Activated T-helper 2 cell treated with anti-CD3 and anti-CD28 coated beads, Interferon-gamma antibody, Interleukin-2, Interleukin-4, amounts not matched to agents 10 μg/mL and 5 μg/mL and 100 μg/mL, durations not matched to agents 14 hours and 24 hours and 36 hours (primary cell): ENCODE results near the gene TCF25. TPM values are rescaled to one million over a fixed set of nuclear protein-coding genes. Genes with fewer than 3 reads are reported as not detected.

Source experiments
- DNase-seq: peaks from one replicate; pipeline ENCODE4 v3.0.0; 2021; ENCODE audit warnings: low spot score
- H3K27ac Mint-ChIP-seq: one replicate; pipeline ENCODE4 v1.8.0; 2021; ENCODE audit warnings: mixed read lengths
- H3K27me3 Mint-ChIP-seq: one replicate; pipeline ENCODE4 v1.8.0; 2021; ENCODE audit warnings: low read depth, mixed read lengths
- H3K36me3 Mint-ChIP-seq: one replicate; pipeline ENCODE4 v1.8.0; 2021; ENCODE audit warnings: low read depth, mixed read lengths
- H3K4me1 Mint-ChIP-seq: one replicate; pipeline ENCODE4 v1.8.0; 2021; ENCODE audit warnings: low read depth, mixed read lengths
- H3K4me3 Mint-ChIP-seq: one replicate; pipeline ENCODE4 v1.8.0; 2021; ENCODE audit warnings: low read depth, mild to moderate bottlenecking, moderate library complexity, mixed read lengths
- H3K9me3 Mint-ChIP-seq: one replicate; pipeline ENCODE4 v1.8.0; 2021; ENCODE audit warnings: mixed read lengths
- intact Hi-C: fragments of 100-400 bp; cut with micrococcal nuclease; formaldehyde crosslinking; loops from one replicate; pipeline ENCODE4 v1.15.1; 2023
- total RNA-seq: library from RNA; stranded (reverse); gene quantifications from 2 replicates; pipeline ENCODE4 v1.2.3, GENCODE V29; 2022

TCF25 gene
- total RNA-seq, 1 donor from 2014 or later, result 211 TPM

DNA sequence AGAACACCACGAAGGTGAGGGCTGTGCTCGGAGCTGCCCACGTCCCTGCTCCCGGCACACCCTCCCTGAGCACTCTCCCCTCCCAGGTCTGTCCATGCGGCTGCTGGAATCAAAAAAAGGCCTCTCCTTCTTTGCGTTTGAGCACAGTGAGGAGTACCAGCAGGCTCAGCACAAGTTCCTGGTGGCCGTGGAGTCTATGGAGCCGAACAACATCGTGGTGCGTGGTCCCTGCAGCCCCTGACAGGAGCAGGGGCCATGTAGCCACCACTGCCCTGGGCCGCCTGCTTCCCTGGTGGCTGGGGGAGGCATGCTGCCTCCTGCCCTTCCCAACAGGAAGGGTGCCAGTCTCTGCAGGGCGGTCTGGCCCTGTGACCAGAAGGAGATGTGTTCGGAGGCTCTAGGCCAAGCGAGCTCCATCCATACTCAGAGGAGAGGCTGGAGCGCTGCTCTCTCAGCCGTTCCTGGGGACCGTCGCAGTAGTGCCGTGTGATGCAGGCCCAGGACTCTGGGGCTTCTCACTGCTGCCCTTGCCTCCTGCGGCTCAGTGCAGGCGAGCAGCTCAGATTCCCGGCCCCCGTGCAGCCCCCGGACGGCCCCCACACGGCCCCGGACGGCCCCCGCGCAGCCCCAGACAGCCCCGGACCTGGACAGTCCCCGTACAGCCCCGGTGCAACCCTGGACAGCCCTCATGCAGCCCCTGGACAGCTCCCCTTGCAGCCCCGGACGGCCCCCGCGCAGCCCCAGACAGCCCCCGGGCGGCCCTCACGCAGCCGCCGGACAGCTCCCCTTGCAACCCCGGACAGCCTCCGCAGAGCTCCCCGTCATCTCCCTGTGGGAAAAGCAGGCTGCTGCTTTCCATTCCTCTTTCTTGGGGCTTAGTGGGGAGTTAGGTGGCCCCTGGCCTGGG, 20.5 kb downstream of the TCF25 start:
- Mint-ChIP-seq H3K4me3 (no peak overlapping the region), H3K9me3 (no peaks in the 10 kb centered on the region), H3K27ac (no peak overlapping the region), H3K27me3 (no peaks in the 10 kb centered on the region), H3K36me3 (peaks cover 47% of the 10 kb centered on the region), H3K4me1 (peaks cover 4% of the 10 kb centered on the region)
- DNase-seq, result no peak
- intact Hi-C loops, result no loop called here

- no peak overlapping the region for H3K4me3 Mint-ChIP-seq
- no peak for DNase-seq
- no peak overlapping the region for H3K27ac Mint-ChIP-seq
- peaks cover 54% of the 10 kb centered on the region for H3K36me3 Mint-ChIP-seq
- no peaks in the 10 kb centered on the region for H3K4me1 Mint-ChIP-seq
- H3K9me3 Mint-ChIP-seq, result no peaks in the 10 kb centered on the region
- no peaks in the 10 kb centered on the region for H3K27me3 Mint-ChIP-seq
- intact Hi-C loops, result no loop called here
Measured at GRCh38 chr16:89895482-89896250, 22.3 kb downstream of the TCF25 start.

DNA sequence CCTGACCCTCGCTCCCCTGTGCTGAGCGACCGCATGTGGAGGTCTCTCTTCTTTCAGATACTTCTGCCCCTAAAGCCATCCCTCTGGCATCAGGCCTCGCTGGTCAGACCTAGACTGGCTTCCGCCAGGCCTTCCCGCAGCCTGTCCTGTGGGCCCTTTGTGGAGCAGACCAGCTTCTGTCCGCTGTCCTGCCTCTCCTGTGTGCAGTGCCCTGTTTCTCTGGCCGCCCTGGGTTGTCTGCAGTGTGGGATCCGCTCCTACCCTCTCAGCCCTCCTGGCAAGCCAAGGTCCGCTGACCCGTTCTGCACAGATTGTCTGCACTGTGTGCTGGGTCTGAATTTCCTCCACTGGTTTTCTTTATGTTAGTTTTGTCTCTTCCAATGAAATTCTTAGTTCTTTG, 23.8 kb downstream of the TCF25 start:
- H3K9me3 Mint-ChIP-seq, result no peaks in the 10 kb centered on the region
- no peak overlapping the region for H3K27ac Mint-ChIP-seq
- DNase-seq, result no peak
- H3K27me3 Mint-ChIP-seq, result no peaks in the 10 kb centered on the region
- H3K36me3 Mint-ChIP-seq, result peaks cover 47% of the 10 kb centered on the region
- intact Hi-C loops, result no loop called here
- no peak overlapping the region for H3K4me3 Mint-ChIP-seq
- H3K4me1 Mint-ChIP-seq, result no peaks in the 10 kb centered on the region

DNA sequence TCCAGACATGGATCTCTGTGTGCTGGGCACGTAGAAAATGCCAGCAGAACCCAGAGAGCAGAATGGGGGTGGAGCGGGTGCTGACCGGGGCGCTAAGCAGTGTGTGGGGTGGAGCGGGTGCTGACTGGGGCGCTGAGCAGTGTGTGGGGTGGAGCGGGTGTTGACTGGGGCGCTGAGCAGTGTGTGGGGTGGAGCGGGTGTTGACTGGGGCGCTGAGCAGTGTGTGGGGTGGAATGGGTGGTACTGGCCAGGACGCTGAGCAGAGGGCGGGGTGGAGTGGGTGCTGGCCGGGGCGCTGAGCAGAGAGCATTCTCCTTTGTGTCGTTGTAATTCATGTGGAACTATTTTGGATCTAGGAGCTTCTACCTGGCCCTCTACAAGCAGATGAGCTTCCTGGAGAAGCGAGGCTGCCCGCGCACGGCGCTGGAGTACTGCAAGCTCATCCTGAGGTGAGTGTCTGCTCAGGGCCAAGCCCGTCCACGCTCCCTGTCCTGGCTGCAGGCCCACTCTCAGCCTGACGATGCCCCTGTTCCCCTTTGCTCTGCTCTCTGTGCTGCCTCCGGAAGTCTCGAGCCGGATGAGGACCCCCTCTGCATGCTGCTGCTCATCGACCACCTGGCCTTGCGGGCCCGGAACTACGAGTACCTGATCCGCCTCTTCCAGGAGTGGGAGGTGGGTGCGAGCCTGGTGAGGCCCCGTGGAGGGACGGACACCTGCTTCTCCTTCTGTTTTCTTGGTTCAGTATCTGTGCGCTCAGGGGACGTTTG, 25.0 kb downstream of the TCF25 start:
- no peaks in the 10 kb centered on the region for H3K4me1 Mint-ChIP-seq
- no peak overlapping the region for H3K27ac Mint-ChIP-seq
- intact Hi-C loops, result no loop called here
- H3K4me3 Mint-ChIP-seq, result no peak overlapping the region
- H3K9me3 Mint-ChIP-seq, result no peaks in the 10 kb centered on the region
- H3K36me3 Mint-ChIP-seq, result peaks cover 41% of the 10 kb centered on the region
- no peak for DNase-seq
- H3K27me3 Mint-ChIP-seq, result no peaks in the 10 kb centered on the region

DNA sequence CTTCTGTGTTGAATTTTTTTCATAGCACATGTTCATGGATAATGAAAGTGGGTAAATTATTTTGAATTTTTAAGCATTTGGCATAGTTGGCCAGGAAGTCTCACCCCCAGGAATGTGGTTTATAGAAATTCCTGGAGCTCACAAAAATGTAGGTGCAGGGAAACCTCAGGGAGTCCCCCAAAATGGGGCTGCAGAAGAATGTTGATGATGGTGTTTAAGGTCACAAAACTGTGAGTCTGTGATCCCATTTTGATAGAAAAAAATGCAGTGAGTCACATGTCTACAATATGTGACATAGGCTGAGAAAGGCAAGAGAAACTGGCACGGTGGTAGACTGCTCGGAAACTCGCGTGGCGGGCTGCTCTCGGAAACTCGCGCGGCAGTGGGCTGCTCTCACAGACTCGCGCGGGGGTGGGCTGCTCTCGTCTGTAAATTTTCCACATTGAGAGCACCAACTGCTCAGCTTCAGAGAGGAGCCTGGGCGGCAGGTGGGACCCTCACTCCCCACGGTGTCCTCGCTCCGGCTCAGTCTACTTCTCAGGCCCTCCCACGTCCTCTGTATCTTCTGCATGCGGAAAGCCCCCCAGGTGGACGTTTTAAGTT, 26.6 kb downstream of the TCF25 start:
- H3K27ac Mint-ChIP-seq, result no peak overlapping the region
- DNase-seq, result no peak
- H3K4me3 Mint-ChIP-seq, result no peak overlapping the region
- H3K27me3 Mint-ChIP-seq, result no peaks in the 10 kb centered on the region
- H3K4me1 Mint-ChIP-seq, result no peaks in the 10 kb centered on the region
- no peaks in the 10 kb centered on the region for H3K9me3 Mint-ChIP-seq
- intact Hi-C loops, result no loop called here
- peaks cover 45% of the 10 kb centered on the region for H3K36me3 Mint-ChIP-seq

DNA sequence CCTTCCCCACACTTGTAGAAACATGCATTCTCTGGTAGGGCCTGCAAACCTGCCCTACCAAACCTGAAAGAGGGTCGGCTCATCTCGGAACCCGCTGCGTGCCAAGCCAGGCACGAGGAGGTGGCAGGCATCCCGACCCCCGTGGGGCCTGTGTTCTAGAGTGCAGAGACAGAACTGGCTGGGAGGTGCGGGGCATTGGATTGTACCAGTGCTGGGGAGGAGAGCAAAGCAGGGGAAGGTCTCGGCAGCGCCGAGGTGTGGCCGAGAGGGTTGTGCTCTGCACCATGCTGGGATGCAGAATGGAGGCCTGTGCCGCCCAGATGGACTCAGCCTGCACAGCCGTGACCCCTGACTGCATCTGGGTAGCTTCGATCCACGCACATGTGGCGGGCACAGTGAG, 27.5 kb downstream of the TCF25 start:
- intact Hi-C loops, result no loop called here
- H3K27me3 Mint-ChIP-seq, result no peaks in the 10 kb centered on the region
- no peak overlapping the region for H3K4me3 Mint-ChIP-seq
- DNase-seq, result no peak
- peaks cover 47% of the 10 kb centered on the region for H3K36me3 Mint-ChIP-seq
- no peak overlapping the region for H3K27ac Mint-ChIP-seq
- H3K4me1 Mint-ChIP-seq, result no peaks in the 10 kb centered on the region
- H3K9me3 Mint-ChIP-seq, result no peaks in the 10 kb centered on the region

- H3K9me3 Mint-ChIP-seq, result no peaks in the 10 kb centered on the region
- no peak for DNase-seq
- intact Hi-C loops, result no loop called here
- no peaks in the 10 kb centered on the region for H3K27me3 Mint-ChIP-seq
- peaks cover 55% of the 10 kb centered on the region for H3K36me3 Mint-ChIP-seq
- no peak overlapping the region for H3K27ac Mint-ChIP-seq
- H3K4me3 Mint-ChIP-seq, result no peak overlapping the region
- no peaks in the 10 kb centered on the region for H3K4me1 Mint-ChIP-seq
Measured at GRCh38 chr16:89902980-89903379, 29.6 kb downstream of the TCF25 start.

- Mint-ChIP-seq H3K4me1 (no peaks in the 10 kb centered on the region), H3K9me3 (no peaks in the 10 kb centered on the region), H3K27me3 (no peaks in the 10 kb centered on the region), H3K27ac (no peak overlapping the region), H3K36me3 (peaks cover 53% of the 10 kb centered on the region), H3K4me3 (no peak overlapping the region)
- intact Hi-C loops, result no loop called here
- DNase-seq, result no peak
Measured at GRCh38 chr16:89903908-89904515, 30.6 kb downstream of the TCF25 start.

GRCh38 chr16:89904606-89905510, 31.5 kb downstream of the TCF25 start:
- DNase-seq, result no peak
- Mint-ChIP-seq H3K36me3 (peaks cover 52% of the 10 kb centered on the region), H3K27ac (no peak overlapping the region), H3K9me3 (no peaks in the 10 kb centered on the region), H3K4me1 (no peaks in the 10 kb centered on the region), H3K4me3 (no peak overlapping the region), H3K27me3 (no peaks in the 10 kb centered on the region)
- intact Hi-C loops, result no loop called here

DNA sequence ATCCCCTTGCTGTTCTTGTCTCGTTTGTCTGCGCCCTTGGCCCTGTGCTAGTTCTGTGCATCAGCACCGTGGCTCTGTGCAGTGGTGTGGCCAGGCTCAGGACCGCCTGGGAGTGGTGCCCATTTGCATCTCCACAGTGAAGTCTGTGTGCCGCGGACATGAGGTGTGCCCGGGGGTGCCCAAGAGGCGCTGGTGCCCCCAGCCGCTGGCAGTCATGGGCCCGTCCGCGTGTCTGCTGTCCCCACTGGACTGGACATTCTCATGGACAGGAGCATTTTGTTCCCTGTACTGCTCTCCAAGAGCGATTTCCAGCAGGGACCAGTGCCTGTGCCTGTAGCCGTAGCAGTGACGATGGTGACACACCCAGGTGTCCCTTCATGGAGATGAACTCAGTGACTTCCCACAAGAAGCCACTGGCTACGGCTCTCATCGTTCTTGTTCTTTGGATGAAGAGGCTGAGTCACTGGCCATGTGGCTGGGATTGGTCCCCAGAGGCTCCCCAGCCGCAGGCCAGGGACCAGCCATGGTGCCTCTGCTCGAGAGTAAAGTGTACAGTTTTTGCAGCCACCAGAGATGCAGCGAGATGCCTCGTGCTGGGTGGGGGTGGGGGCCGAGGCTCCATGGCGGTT, 32.2 kb downstream of the TCF25 start:
- H3K36me3 Mint-ChIP-seq, result peaks cover 52% of the 10 kb centered on the region
- no peak overlapping the region for H3K27ac Mint-ChIP-seq
- DNase-seq, result no peak
- no peaks in the 10 kb centered on the region for H3K4me1 Mint-ChIP-seq
- intact Hi-C loops, result no loop called here
- no peak overlapping the region for H3K4me3 Mint-ChIP-seq
- H3K27me3 Mint-ChIP-seq, result no peaks in the 10 kb centered on the region
- H3K9me3 Mint-ChIP-seq, result no peaks in the 10 kb centered on the region
